GM21717 (cell line): Measurements from ENCODE around the gene SNRNP35.
"Not testable (repeated sequence)": the region's sequence is repeated elsewhere in the genome, so short reads cannot be mapped to it uniquely, and the experiment has no call there.

ENCODE experiments used
- ATAC-seq: cut with Tn5 transposase; IDR thresholded peaks from one replicate; pipeline ENCODE4 v1.9.1; 2021; ENCODE audit warnings: mild to moderate bottlenecking, moderate library complexity; ENCODE audit not compliant: unreplicated experiment

Gene SNRNP35

DNA sequence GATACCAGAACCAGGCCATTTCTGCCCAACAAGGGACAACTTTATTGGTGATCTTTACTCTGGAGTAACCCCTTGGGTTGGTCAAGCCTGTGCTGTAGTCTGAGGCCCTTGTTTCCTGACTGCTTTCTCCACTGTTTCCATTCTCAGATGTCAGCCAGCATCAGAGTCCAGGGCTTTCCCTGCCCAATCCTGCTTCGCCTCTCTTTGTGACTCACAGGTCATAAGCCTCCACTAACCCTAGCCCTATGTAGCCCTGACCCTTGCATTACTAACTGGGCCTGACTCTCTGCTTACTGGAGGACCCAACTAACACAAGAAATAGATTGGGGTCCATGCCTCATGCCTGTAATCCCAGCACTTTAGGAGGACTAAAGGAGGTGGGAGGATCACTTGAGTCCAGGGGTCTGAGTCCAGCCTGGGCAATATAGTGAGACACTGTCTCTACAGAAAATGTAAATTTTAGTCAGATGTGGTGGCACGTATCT lies 8.6 kb upstream of the SNRNP35 start:
- no peak for ATAC-seq

DNA sequence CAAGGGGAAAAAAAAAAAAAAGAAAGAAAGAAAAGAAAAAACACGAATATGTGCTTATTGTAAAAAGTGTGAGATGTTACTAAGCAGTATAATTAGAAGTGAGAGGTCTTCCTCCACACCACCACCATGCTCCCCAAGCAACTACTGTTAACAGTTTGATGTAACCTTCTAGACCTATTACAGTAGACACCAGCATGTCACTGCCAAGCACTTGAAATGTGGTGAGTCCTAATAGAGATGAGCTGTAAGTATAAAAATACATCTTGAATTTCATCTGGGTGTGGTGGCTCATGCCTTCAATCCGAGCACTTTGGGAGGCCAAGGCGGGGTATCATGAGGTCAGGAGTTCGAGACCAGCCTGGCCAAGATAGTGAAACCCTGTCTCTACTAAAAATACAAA lies 8.1 kb upstream of the SNRNP35 start:
- no peak for ATAC-seq

DNA sequence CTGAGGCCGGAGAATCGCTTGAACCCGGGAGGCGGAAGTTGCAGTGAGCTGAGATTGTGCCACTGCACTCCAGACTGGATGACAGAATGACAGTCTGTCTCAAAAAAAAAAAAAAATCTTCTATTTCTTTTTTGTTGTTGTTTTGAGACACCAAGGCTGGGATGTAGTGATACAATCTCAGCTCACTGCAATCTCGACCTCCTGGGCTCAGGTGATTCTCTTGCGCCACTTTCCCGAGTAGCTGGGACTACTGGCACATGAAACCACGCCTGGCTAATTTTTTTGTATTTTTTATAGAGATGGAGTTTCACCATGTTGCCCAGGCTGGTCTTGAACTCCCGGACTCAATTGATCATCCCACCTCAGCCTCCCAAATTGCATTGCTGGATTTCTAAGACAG lies 7.3 kb upstream of the SNRNP35 start:
- no peak for ATAC-seq

DNA sequence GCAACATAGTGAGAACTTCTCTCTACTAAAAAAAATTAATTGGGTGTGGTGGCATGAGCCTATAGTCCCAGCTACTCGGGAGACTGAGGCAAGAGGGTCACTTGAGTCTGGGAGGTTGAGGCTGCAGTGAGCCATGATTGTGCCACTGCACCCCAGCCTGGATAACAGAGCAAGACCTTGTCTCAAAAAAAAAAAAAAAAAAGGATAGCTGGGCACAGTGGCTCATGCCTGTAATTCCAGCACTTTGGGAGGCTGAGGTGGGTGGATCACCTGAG lies 5.7 kb upstream of the SNRNP35 start:
- ATAC-seq, result not testable (repeated sequence)

DNA sequence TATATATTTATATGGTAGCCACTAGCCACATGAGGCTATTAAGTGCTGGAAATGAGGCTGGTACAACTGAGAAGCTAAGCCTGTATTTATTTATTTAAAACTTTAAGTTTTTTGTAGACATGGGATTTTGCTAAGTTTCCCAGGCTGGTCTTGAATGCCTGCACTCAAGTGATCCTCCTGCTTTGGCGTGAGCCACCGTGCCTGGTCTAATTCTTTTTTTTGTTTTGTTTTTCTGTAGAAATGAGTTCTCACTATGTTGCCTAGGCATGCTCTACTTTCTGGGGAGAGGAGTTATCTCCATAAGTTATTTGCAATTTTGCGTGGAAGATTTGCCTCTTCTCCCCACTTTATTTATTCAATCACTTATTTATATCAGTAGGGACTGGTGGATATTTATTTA lies 4.8 kb upstream of the SNRNP35 start:
- no peak for ATAC-seq

DNA sequence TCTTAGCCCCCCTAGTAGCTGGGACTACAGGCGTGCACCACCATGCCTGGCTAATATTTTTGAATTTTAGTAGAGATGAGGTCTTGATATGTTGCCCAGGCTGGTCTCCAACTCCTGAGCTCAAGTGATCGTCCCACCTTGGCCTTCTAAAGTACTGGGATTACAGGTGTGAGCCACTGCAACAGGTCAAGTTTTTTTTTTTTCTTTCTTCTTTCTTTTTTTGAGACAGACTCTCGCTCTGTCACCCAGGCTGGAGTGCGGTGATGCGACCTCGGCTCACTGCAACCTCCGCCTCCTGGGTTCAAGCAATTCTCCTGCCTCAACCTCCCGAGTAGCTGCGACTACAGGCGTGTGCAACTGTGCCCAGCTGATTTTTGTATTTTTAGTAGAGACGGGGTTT lies 5.2 kb downstream of the SNRNP35 start:
- not testable (repeated sequence) for ATAC-seq

DNA sequence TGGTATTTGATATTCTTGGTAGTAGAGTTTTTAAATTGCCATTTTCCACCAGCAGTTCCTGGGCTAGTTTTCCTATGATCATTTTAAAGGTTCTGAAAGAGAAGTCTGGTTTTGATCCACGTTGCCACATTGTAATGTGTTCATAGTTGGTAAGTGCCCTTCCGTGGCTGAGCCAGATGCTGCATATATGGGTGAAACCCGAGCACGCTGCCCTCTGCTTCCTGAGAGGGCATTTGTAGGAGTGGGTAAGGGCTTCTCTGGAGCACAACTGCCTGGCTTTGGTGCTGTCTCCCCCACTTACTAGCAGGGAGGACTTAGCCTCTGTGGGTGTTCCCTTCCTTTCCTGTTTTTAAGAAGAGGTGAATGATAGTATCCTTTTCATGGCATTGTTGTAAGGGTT lies 7.1 kb downstream of the SNRNP35 start:
- no peak for ATAC-seq

DNA sequence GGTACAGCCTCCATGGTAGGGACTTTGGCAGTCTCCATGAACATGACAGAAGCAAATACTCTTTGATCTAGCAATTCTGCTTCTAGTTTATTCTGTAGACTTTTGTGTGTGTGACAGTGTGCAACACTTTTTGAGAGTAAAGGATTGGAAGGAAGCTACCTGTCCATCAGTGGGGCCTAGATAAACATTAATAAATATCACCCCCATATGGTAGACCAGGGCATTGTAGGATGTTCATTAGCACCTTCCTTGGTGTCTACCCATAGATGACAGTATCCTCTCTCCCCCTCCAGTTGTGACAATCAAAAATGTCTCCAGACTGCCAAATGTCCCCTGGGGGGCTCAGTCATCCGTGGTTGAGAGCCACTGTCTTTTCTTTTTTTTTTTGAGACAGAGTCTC lies 10.8 kb downstream of the SNRNP35 start:
- ATAC-seq, result peak; percentile 61

DNA sequence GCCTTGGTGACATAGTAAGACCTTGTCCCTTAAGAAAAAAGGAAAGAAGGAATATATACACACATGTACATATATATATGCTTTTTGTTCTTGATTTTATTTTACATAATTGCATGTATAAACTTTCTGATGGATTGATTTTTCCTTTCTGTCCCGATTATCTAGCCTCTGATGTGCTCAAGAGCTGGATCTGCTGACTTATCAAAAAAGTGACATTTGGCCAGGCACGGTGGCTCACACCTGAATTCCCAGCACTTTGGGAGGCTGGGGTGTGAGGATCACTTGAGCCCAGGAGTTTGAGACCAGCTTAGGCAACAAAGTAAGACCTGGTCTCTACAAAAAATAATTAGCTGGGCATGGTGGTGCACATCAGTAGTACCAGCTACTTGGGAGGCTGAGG lies 12.0 kb downstream of the SNRNP35 start:
- ATAC-seq, result no peak

DNA sequence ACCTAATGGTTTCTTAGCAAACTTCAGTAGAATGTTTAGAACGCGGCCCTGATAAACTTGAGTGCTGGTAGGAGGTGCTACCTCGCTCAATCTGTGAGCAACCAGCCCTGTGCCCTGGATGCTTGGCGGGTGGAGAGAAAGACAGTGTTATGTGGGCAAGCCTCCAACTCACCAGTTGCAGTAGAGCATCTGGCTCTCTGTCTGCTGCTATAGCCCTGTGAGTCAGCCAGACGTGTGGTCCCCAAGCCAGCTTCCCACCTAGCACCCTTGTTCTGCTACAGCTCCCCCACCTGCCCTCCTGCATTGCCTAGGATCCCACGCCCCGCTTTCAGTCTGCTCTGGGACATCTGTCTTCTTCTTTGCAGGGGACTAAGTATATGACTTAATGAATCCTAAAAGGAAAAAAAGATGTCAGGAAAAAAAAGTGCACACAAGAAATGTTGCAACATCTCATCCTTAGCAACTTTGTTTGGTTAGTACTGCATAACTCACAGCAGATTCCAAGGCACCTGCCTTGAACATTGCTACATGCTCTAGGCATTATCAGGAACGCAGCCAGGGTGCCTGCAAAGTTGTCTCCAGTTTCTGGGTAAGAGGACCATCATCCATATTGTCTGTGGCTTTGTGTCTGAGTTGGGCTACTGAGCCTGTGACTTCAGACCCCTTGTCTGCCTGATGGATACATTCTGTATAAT lies 13.6 kb downstream of the SNRNP35 start:
- no peak for ATAC-seq

DNA sequence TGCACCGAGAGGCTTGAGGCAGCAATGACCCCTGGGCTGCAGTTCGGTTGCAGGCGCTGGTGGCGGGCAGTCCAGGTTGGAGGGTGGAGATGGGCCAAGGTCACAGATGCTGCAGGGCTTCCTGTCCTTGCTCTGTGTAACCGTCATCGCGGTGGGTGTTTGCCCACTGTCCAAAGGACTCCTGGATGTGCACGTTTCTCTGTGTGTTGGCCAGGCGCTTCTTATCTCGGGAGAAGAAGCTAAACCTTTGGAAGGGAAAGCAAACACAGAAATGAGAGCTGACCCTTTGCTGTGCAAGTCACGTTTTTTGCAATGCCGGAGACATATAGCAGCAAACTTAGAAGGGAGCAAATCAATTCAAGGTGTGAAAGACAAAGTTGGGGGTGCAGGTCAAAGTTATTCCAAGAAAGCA lies 14.5 kb downstream of the SNRNP35 start:
- no peak for ATAC-seq

DNA sequence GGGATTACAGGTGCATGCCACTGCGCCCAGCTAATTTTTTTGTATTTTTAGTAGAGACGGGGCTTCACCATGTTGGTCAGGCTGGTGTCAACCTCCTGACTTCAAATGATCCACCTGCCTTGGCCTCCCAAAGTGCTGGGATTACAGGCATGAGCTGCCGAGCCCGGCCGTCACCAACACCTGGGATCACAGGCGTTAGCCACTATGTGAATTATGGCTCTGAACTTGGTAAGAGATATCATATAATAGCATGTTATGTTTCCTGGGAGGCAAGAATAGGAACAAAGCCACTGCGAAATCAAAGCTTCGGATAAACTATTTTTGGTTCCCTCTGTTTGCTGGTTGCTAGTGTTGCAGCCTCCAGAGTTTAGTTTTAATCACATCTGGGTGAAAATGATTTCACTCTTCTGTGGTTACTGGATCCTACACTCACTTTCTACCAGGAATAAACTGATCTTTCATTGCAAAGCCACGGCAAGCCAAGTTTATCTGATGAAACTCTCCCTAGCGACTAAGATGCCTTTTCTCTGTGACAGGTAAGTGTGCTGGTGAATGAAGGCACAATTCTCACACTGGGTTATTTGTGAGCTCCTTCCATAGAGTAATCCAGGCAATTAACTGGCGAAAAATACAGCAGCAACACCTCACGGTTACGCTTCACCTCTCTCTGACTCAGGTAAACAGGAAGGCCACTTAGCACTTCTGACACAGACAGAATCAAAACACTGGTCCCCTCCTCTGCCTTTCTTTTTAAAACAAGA lies 16.7 kb downstream of the SNRNP35 start:
- no peak for ATAC-seq

DNA sequence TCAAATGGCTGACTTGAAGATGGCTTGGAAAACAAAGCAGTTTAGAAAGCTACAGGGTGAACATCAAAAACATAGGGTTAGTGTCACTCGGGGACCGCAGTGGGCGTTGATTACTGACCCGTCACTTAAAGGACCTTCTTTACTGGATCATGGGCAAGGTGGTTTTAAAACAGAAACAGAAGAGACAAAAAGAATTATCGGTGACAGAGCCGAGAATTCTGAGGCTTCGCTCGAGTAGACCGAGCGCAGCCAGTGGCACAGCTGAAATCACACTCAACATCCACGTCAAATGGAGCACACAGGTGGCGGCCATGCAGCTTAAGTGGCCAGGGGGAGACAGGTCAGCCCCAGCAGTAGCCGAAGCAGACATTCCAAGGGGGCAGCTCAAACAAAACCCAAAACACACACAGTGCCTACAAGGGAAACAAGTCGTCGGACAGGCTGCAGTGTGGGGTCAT lies 17.3 kb downstream of the SNRNP35 start:
- ATAC-seq, result no peak

DNA sequence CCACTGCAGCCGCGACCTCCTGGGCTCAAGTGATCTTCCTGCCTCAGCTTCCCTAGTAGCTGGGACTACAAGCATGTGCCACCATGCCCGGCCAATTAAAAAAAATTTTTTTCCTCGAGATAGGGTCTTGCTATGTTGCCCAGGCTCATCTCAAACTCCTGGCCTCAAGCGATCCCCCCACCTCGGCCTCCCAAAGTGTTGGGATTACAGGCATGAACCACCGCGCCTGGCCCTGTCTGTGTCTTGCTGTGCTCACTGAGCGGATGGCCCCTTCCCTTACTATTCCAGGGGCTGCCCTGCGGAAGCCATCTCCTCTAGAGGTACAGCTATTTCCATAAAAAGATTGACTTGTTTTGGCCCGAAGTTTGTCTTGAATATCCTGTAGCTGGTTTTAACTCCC lies 20.1 kb downstream of the SNRNP35 start:
- ATAC-seq, result no peak

DNA sequence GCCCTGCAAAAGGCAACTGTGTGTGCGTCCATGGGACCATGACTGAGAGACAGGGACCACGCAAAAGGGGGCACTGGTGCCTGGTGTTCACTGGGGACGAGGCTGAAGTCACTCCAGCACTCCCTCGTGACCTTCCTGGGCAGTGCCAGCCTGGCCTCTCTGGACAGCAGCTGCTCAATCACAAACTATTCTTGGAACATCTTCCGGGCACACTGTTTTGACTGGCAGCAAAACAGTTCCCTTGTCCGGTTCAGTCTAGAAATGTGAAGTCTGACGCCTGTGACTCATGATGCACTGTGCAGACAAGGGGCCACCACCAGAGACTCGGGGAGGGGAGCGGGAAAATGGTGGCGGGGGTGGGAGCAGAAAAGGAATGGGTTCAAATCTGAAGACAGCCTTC lies 20.8 kb downstream of the SNRNP35 start:
- ATAC-seq, result no peak

DNA sequence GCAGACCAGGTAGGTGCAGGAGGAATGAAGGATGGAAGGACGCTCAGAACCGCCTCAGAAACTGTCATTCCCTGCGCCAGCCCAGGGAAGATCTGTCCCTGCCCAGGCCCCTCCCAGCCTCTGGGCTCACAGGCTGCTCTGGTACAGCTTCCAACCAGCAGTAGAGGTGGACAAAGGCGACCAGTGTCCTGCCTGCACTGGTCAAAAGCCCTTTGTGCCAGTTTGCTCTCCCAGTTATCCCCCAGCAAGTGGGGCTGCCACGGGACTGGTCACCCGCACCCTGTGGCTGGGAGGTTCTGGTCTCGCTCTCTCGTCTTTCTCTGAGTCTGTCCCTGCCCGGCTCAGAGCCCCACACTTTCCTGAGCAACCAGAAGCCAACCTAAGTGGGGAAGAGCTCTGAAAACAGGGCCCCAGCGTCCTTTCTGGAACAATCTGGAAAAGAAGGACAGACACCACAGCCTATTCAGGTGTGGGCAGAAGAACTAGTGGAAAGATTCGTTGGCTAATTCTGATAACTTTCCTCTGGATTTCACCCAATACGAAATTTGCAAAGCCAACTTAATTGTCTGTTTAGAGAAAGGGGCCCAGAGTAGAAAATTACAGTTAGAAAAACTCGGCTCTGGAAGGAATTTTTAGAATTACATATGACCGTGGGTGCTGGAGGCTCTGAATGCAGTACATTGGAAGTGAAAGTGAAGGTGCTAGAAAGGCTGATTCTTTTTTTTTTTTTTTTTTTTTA lies 21.7 kb downstream of the SNRNP35 start:
- no peak for ATAC-seq

DNA sequence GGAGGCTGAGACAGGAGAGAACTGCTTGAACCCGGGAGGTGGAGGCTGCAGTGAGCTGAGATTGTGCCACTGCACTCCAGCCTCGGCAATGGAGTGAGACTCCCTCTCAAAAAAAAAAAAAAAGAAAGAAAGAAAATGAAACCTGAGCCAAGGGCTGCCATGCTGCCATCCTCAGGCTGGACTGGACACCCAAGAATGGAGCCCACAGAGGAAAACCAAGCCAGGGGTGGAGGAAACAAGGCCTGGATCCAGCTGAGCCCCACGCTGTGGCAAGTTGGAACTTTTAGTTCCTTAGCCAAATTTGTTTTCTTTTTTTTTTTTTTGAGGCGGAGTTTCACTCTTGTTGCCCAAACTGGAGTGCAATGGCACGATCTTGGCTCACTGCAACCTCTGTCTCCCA lies 23.3 kb downstream of the SNRNP35 start:
- ATAC-seq, result not testable (repeated sequence)

DNA sequence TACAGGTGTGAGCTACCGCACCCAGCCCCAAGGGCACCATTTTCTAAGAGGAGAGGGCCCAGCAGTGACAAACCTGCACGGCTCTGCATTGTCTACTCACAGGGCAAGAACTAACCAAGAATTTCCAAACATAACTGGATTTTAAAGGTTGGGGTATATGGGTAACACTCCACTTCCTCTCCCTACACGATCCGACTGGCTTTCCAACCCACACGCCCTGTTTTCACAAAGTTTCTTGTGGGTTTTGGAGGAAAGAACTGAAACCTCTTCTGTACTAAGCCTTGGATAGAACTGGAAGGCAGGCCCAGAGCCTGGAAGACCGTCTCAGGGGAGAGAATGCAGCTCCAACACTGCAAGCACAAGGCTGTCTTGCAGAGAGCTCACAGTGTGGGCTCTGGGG lies 24.9 kb downstream of the SNRNP35 start:
- no peak for ATAC-seq

DNA sequence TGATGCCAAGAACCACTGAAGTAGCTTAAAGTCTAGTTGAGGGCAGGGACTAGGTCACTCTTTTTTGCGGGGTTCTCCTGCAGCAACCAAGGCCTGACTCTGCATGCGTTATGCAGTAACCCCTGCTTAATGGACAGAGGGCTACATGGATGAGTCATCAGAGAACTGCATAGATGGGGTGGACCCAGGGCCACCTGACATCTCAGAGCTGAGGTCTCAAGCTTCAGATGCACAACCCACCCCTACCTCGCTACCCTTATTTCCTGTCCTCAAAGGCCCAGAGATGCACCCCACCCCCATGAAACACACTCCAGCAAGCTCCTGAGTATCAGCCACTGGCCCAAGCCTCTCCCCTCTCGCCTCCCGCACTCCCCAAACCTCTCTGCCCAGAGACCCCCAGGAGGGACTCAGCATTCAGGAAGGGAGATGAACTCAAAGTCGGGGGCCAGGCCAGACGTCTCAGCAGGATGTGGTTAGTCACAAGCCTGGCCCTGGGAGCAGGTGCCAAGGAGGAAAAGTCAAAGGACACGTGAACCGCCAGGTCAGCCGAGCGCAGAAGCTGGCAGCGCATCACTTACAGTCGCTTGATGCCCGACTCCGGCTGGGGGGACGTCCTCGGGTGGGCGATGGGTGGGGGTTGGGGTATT lies 25.8 kb downstream of the SNRNP35 start:
- no peak for ATAC-seq

DNA sequence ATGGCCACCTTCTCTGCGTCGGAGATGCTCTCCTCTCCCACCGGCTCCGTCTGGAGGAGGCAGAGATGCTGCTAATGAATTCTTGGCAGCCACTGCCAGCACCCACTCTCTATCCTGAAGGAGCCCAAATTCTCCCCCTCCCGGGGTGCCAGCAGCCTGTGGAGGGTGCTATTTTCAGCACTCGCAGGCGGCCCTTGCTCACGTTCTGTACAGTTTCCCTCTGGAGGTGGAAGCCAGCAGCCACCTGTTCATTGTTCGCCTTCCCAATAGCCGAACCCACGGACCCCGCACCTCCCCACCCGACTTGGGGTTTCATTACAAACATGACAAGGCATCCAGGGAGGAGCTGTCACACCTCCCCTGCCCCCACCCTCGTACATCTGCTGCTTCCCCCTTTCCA lies 27.8 kb downstream of the SNRNP35 start:
- no peak for ATAC-seq

DNA sequence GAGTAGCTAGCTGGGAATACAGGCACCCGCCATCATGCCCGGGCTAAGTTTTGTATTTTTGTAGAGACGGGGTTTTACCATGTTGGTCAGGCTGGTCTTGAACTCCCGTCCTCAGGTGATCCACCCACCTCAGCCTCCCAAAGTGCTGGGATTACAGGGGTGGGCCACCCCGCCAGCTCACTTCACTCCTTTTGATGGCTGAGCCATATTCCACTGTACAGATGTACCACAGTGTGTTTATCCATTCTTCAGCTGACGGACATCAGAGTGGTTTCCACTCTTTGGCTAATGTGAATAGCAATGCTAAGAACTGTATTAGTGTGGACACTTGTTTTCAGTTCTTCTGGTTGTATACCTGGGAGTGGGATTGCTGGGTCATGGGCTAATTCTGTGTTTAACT lies 29.5 kb downstream of the SNRNP35 start:
- no peak for ATAC-seq
